HCT116 (cell line): ENCODE measurements around the gene OTUD3. TPM values are rescaled to one million over a fixed set of nuclear protein-coding genes. Genes with fewer than 3 reads are reported as not detected.
A peak's percentile ranks its signal among the peaks of the same experiment; 100 is the strongest.

Source experiments
- ATAC-seq: fragments of 200-7000 bp; cut with Tn5 transposase; 2 replicates; pipeline ENCODE4 v1.9.1; 2020; ENCODE audit warnings: mild to moderate bottlenecking, moderate library complexity
- BruUV-seq: library from RNA; stranded (reverse); fragments of 400-500 nt; replicated peaks from 2 replicates; lab custom pipeline; 2021; lab: Mats Ljungman, UMichigan
- CTCF ChIA-PET: fragments of 300-600 bp; sonication (Branson Sonifier 250); formaldehyde crosslinking; loops from one replicate; lab custom pipeline; 2021; ENCODE audit warnings: antibody characterized with exemption; lab: Charles Lee
- POLR2A ChIA-PET: fragments of 300-600, 350-600 bp; sonication (Branson Sonifier 250); formaldehyde crosslinking; loops from one replicate; lab custom pipeline; 2021; ENCODE audit warnings: antibody characterized with exemption; lab: Charles Lee
- RAD21 ChIA-PET, 2 experiments: fragments of 300-600 bp; sonication (Branson Sonifier 250); formaldehyde crosslinking; loops; one replicate each; lab custom pipeline; 2023; ENCODE audit warnings: low total read pairs in 2 of 2; ENCODE audit not compliant: uncharacterized antibody in 2 of 2, unreplicated experiment in 2 of 2, low non-redundant PET in 1 of 2; lab: Charles Lee
- DNase-seq: peaks from one replicate; pipeline ENCODE4 v3.0.0-alpha.2; 2010; ENCODE audit warnings: low read depth, low spot score
- H2AFZ ChIP-seq: fragments of 200-600 bp; shearing (Covaris generic), sonication (generic); 2 replicates; pipeline ENCODE4 v1.6.1; 2017; ENCODE audit warnings: low read depth, mixed run types, mixed read lengths, antibody characterized with exemption, low read length; ENCODE audit not compliant: poor library complexity, severe bottlenecking
- H3K27ac ChIP-seq: 2 replicates; pipeline ENCODE4 v1.5.1; 2012; ENCODE audit warnings: low read depth, low read length
- H3K27me3 ChIP-seq: fragments of 200-600 bp; sonication (generic); 2 replicates; pipeline ENCODE4 v1.6.1; 2016; ENCODE audit warnings: mixed run types, low read length, mixed read lengths; ENCODE audit not compliant: insufficient read depth
- H3K36me3 ChIP-seq, 2 experiments: fragments of 200-500 bp in 1 of 2; fragments of 200-600 bp in 1 of 2; sonication (Bioruptor generic) in 1 of 2; sonication (generic) in 1 of 2; 2 replicates each; pipeline versions ENCODE4 v1.5.1 to v1.6.1; 2014 to 2016; ENCODE audit warnings: low read length in 2 of 2, inconsistent platforms in 1 of 2, mixed read lengths in 1 of 2, mixed run types in 1 of 2; ENCODE audit not compliant: insufficient read depth in 2 of 2, control insufficient read depth in 1 of 2
- H3K4me1 ChIP-seq, 2 experiments: fragments of 200-600 bp in 1 of 2; sonication (generic) in 1 of 2; 2 replicates each; pipeline versions ENCODE4 v1.5.1 to v1.6.1; 2012 to 2017; ENCODE audit warnings: low read length in 2 of 2, inconsistent platforms in 1 of 2, mild to moderate bottlenecking in 1 of 2, mixed read lengths in 1 of 2, mixed run types in 1 of 2, moderate library complexity in 1 of 2; ENCODE audit not compliant: insufficient read depth in 2 of 2, control insufficient read depth in 1 of 2
- H3K4me2 ChIP-seq: fragments of 200-600 bp; sonication (generic); 2 replicates; pipeline ENCODE4 v1.6.1; 2017; ENCODE audit warnings: mixed run types, low read length, mixed read lengths
- H3K4me3 ChIP-seq, 2 experiments: fragments of 200-600 bp in 1 of 2; sonication (generic) in 1 of 2; replicated peaks in 1 of 2; 2 replicates each; pipeline ENCODE4 v1.5.1; 2011 to 2016; ENCODE audit warnings: low read length in 2 of 2, control low read depth in 1 of 2, low read depth in 1 of 2, mild to moderate bottlenecking in 1 of 2, mixed read lengths in 1 of 2, mixed run types in 1 of 2
- H3K79me2 ChIP-seq: fragments of 200-600 bp; sonication (generic); 2 replicates; pipeline ENCODE4 v1.6.1; 2017; ENCODE audit warnings: mild to moderate bottlenecking, mixed run types, low read length, moderate library complexity, mixed read lengths; ENCODE audit not compliant: insufficient read depth
- H3K9ac ChIP-seq: fragments of 200-600 bp; sonication (generic); 2 replicates; pipeline ENCODE4 v1.6.1; 2016; ENCODE audit warnings: low read length, mixed read lengths
- H3K9me2 ChIP-seq: fragments of 200-600 bp; sonication (generic), shearing (Covaris generic); 2 replicates; pipeline ENCODE4 v1.6.1; 2017; ENCODE audit warnings: mixed run types, mild to moderate bottlenecking, moderate library complexity; ENCODE audit not compliant: insufficient read depth
- H3K9me3 ChIP-seq, 2 experiments: fragments of 200-500 bp in 1 of 2; fragments of 200-600 bp in 1 of 2; sonication (Bioruptor generic) in 1 of 2; sonication (generic) in 1 of 2; 2 replicates each; pipeline ENCODE4 v1.6.1; 2014 to 2017; ENCODE audit warnings: low read length in 2 of 2, mixed read lengths in 2 of 2, inconsistent platforms in 1 of 2, low read depth in 1 of 2, mild to moderate bottlenecking in 1 of 2, mixed run types in 1 of 2, moderate library complexity in 1 of 2; ENCODE audit not compliant: control insufficient read depth in 1 of 2, insufficient read depth in 1 of 2
- H4K20me1 ChIP-seq: fragments of 200-600 bp; sonication (generic), shearing (Covaris generic); 2 replicates; pipeline ENCODE4 v1.6.1; 2017; ENCODE audit warnings: mixed run types, mild to moderate bottlenecking, moderate library complexity; ENCODE audit not compliant: insufficient read depth
- CBX3 ChIP-seq: IDR thresholded peaks from 2 replicates; pipeline ENCODE4 v1.6.1; 2012; ENCODE audit warnings: low read depth
- CTCF ChIP-seq, 3 experiments: fragments of 200-600 bp in 1 of 3; sonication (generic) in 1 of 3; IDR thresholded peaks in 2 of 3; conservative IDR thresholded peaks in 1 of 3; 2 replicates each; pipeline ENCODE4 v1.5.1; 2012 to 2017; ENCODE audit warnings: low read depth in 2 of 3, low read length in 2 of 3, antibody characterized with exemption in 1 of 3, borderline replicate concordance in 1 of 3, control low read depth in 1 of 3, mild to moderate bottlenecking in 1 of 3, mixed read lengths in 1 of 3, mixed run types in 1 of 3, moderate library complexity in 1 of 3; ENCODE audit not compliant: insufficient read depth in 1 of 3
- ELF1 ChIP-seq: IDR thresholded peaks from 2 replicates; pipeline ENCODE4 v1.6.1; 2012; ENCODE audit warnings: low read depth, borderline replicate concordance
- EZH2 ChIP-seq: fragments of 200-600 bp; sonication (generic); IDR thresholded peaks from 2 replicates; pipeline ENCODE4 v1.6.1; 2017; ENCODE audit warnings: antibody characterized with exemption, mixed run types
- EZH2phosphoT487 ChIP-seq: fragments of 200-600 bp; IDR thresholded peaks from 2 replicates; pipeline ENCODE4 v1.6.1; 2018; ENCODE audit warnings: antibody characterized with exemption, borderline replicate concordance
- FOSL1 ChIP-seq: IDR thresholded peaks from 2 replicates; pipeline ENCODE4 v1.6.1; 2012; ENCODE audit warnings: low read depth
- JUND ChIP-seq: IDR thresholded peaks from 2 replicates; pipeline ENCODE4 v1.6.1; 2012
- POLR2AphosphoS5 ChIP-seq: IDR thresholded peaks from 2 replicates; pipeline ENCODE4 v1.6.1; 2011; ENCODE audit warnings: mild to moderate bottlenecking, low read depth, low read length, moderate library complexity
- REST ChIP-seq: IDR thresholded peaks from 2 replicates; pipeline ENCODE4 v1.6.1; 2012; ENCODE audit warnings: low read depth
- SIN3A ChIP-seq: IDR thresholded peaks from 2 replicates; pipeline ENCODE4 v1.6.1; 2012; ENCODE audit warnings: low read depth
- SRF ChIP-seq: IDR thresholded peaks from 2 replicates; pipeline ENCODE4 v1.6.1; 2012; ENCODE audit warnings: low read depth
- YY1 ChIP-seq: IDR thresholded peaks from 2 replicates; pipeline ENCODE4 v1.6.1; 2011; ENCODE audit warnings: low read length, low read depth, moderate library complexity, mild to moderate bottlenecking; ENCODE audit not compliant: insufficient replicate concordance; ENCODE audit errors: extremely low read depth
- ZBTB33 ChIP-seq: IDR thresholded peaks from 2 replicates; pipeline ENCODE4 v1.6.1; 2011; ENCODE audit warnings: mild to moderate bottlenecking, low read length, moderate library complexity; ENCODE audit not compliant: insufficient replicate concordance; ENCODE audit errors: extremely low read depth
- ZFX ChIP-seq: fragments of 450-650 bp; IDR thresholded peaks from 2 replicates; pipeline ENCODE4 v1.6.1; 2017
- intact Hi-C: fragments of 100-400 bp; cut with micrococcal nuclease; formaldehyde crosslinking; loops from 2 replicates; pipeline ENCODE4 v1.10.0; 2022
- total RNA-seq: library from RNA; stranded (reverse); gene quantifications from one replicate; pipeline ENCODE4 v1.2.1, GENCODE V29; 2021; ENCODE audit not compliant: unreplicated experiment

The OTUD3 gene
- total RNA-seq, 1 experiment from 2014 or later = 15.0 TPM

GRCh38 chr1:19884312-19884711, 2.1 kb downstream of the OTUD3 start:
- ATAC-seq (no peak), DNase-seq (no peak)
- peaks cover 9 to 18% of the 10 kb centered on the region in 2 experiments; a peak in 3 of 4 replicates for H3K4me1 ChIP-seq
- H4K20me1 ChIP-seq = peaks cover 3% of the 10 kb centered on the region; the same call in 1 of the 2 replicates
- H3K9ac ChIP-seq = no peak overlapping the region
- intact Hi-C loops = loop anchor here (5.0 kb wide), 1 partner anchor 122 kb away; no protein-coding TSS in a partner anchor
- H2AFZ ChIP-seq = no peak overlapping the region
- H3K27ac ChIP-seq = no peak overlapping the region
- no peak overlapping the region for H3K4me3 ChIP-seq
- peaks cover 0 to 11% of the 10 kb centered on the region in 2 experiments; a peak in 2 of 4 replicates for H3K36me3 ChIP-seq
- no peak for TF ChIP-seq SRF
- TF ChIP-seq POLR2AphosphoS5 = no peak
- TF ChIP-seq EZH2phosphoT487 = no peak
- no peak for TF ChIP-seq FOSL1
- no peak for TF ChIP-seq CTCF (IDR thresholded peaks at IDR 0.05 in 2 of 3, conservative IDR thresholded peaks at IDR 0.05 in 1 of 3; ENCODE audit: borderline replicate concordance in 1 of 3, insufficient read depth in 1 of 3, low read depth in 2 of 3, low read length in 2 of 3)
- no peak for TF ChIP-seq ZFX
- TF ChIP-seq JUND = no peak
- TF ChIP-seq SIN3A = no peak
- TF ChIP-seq ELF1 = no peak
- TF ChIP-seq CBX3 = no peak
- TF ChIP-seq YY1 = no peak
- no peak for TF ChIP-seq REST
- no peak for TF ChIP-seq EZH2
- TF ChIP-seq ZBTB33 = no peak
- no peaks in the 10 kb centered on the region for H3K27me3 ChIP-seq
- peaks cover 70% of the 10 kb centered on the region for H3K79me2 ChIP-seq
- H3K9me3 ChIP-seq = no peaks in the 10 kb centered on the region
- H3K4me2 ChIP-seq = peak overlapping the region; percentile 67
- BruUV-seq = no TSS peak
- ChIA-PET CTCF (no interaction called here), RAD21 (no interaction called here), POLR2A (no interaction called here)
- H3K9me2 ChIP-seq = no peaks in the 10 kb centered on the region
